Measurements from ENCODE around the gene NACC2.

NACC2 gene

GRCh38 chr9:136059851-136060670, 35.0 kb downstream of the NACC2 start:
- no peak overlapping the region for H3K4me2 ChIP-seq (ENCODE audit: low read length)
- TF ChIP-seq CTCF (IDR thresholded peaks at IDR 0.05; ENCODE audit: low read depth, low read length, poor library complexity, severe bottlenecking) (no peak), EZH2phosphoT487 (IDR thresholded peaks at IDR 0.05; ENCODE audit: borderline replicate concordance, low read length) (no peak)
- H3K4me3 ChIP-seq (ENCODE audit: low read length): no peak overlapping the region
- no peaks in the 10 kb centered on the region for H3K9me2 ChIP-seq (replicated peaks; ENCODE audit: control insufficient read depth, low read length)
- no peak overlapping the region for H3K27ac ChIP-seq (ENCODE audit: low read depth, low read length)
- H3K27me3 ChIP-seq (ENCODE audit: control insufficient read depth, low read length): no peaks in the 10 kb centered on the region
- no peaks in the 10 kb centered on the region for H3K79me2 ChIP-seq (ENCODE audit: control insufficient read depth, low read length)
- no peaks in the 10 kb centered on the region for H3K9me3 ChIP-seq (ENCODE audit: control insufficient read depth, insufficient read depth, low read length)
- H4K20me1 ChIP-seq (ENCODE audit: control insufficient read depth, insufficient read depth, low read depth, low read length): no peaks in the 10 kb centered on the region
- no peaks in the 10 kb centered on the region for H3K36me3 ChIP-seq (ENCODE audit: control insufficient read depth, low read length)
- no peaks in the 10 kb centered on the region for H3F3A ChIP-seq (ENCODE audit: control insufficient read depth, insufficient read depth)
- no peaks in the 10 kb centered on the region for H3K4me1 ChIP-seq (ENCODE audit: control insufficient read depth, low read length)

DNA sequence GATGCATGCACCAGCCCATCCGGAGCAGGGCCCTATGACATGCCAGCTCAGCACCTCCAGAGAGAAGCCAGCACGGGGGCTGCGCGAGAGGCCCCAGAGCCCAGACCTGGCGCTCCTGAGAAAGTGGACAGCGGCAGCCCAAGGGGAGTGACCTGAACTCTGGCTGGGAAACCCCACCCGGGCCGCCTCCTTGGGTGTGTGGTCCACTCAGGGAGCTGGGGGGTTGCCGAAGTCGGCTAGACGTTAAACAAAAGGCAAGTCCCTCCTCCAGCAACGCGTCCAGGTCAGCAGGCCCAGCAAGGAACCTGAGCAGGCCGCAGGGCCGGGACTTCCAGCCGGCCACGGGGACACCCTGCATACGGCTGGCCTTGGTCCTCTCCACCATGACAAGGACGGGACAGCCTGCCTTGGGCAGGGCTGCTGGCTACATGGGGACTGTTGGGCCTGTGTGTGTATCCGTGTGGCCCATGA, 35.7 kb downstream of the NACC2 start:
- Histone ChIP-seq H3K79me2 (ENCODE audit: control insufficient read depth, low read length) (no peaks in the 10 kb centered on the region), H3K4me1 (ENCODE audit: control insufficient read depth, low read length) (no peaks in the 10 kb centered on the region), H3K4me2 (ENCODE audit: low read length) (no peak overlapping the region), H3K27ac (ENCODE audit: low read depth, low read length) (no peak overlapping the region), H3K9me2 (replicated peaks; ENCODE audit: control insufficient read depth, low read length) (no peaks in the 10 kb centered on the region), H3K4me3 (ENCODE audit: low read length) (no peak overlapping the region), H3K27me3 (ENCODE audit: control insufficient read depth, low read length) (no peaks in the 10 kb centered on the region), H3K36me3 (ENCODE audit: control insufficient read depth, low read length) (no peaks in the 10 kb centered on the region), H3K9me3 (ENCODE audit: control insufficient read depth, insufficient read depth, low read length) (no peaks in the 10 kb centered on the region), H4K20me1 (ENCODE audit: control insufficient read depth, insufficient read depth, low read depth, low read length) (no peaks in the 10 kb centered on the region), H3F3A (ENCODE audit: control insufficient read depth, insufficient read depth) (no peaks in the 10 kb centered on the region)
- TF ChIP-seq CTCF (IDR thresholded peaks at IDR 0.05; ENCODE audit: low read depth, low read length, poor library complexity, severe bottlenecking) (no peak), EZH2phosphoT487 (IDR thresholded peaks at IDR 0.05; ENCODE audit: borderline replicate concordance, low read length) (no peak)

DNA sequence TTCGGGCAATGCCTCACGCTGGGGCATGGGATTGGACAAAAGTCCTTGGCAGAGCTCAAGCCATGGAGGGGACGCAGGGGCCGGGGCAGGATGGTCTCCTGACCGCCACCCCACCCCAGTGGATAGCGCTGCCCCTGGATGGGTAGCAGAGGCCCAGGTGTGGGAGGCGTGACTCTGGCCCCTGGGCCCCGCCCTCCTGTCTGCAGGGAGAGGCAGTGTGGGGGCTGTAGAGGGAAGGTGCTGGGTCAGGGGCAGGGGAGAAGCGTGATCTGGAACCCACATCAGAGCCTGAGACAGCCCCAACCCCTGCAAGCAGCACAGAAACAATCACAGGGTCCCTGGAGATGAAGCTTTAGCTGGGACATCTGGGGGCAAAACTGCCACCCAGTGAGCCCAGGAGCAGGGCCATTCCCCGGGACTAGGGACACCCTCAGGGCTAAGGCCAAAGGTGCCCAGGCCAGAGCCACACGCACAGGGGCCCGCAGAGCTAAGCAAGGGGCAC, 36.2 kb downstream of the NACC2 start:
- H3F3A ChIP-seq (ENCODE audit: control insufficient read depth, insufficient read depth): no peaks in the 10 kb centered on the region
- H3K36me3 ChIP-seq (ENCODE audit: control insufficient read depth, low read length): no peaks in the 10 kb centered on the region
- no peak overlapping the region for H3K4me3 ChIP-seq (ENCODE audit: low read length)
- TF ChIP-seq EZH2phosphoT487 (IDR thresholded peaks at IDR 0.05; ENCODE audit: borderline replicate concordance, low read length): no peak
- TF ChIP-seq CTCF (IDR thresholded peaks at IDR 0.05; ENCODE audit: low read depth, low read length, poor library complexity, severe bottlenecking): no peak
- H4K20me1 ChIP-seq (ENCODE audit: control insufficient read depth, insufficient read depth, low read depth, low read length): no peaks in the 10 kb centered on the region
- no peak overlapping the region for H3K4me2 ChIP-seq (ENCODE audit: low read length)
- H3K27ac ChIP-seq (ENCODE audit: low read depth, low read length): no peak overlapping the region
- no peaks in the 10 kb centered on the region for H3K27me3 ChIP-seq (ENCODE audit: control insufficient read depth, low read length)
- no peaks in the 10 kb centered on the region for H3K9me3 ChIP-seq (ENCODE audit: control insufficient read depth, insufficient read depth, low read length)
- H3K9me2 ChIP-seq (replicated peaks; ENCODE audit: control insufficient read depth, low read length): no peaks in the 10 kb centered on the region
- no peaks in the 10 kb centered on the region for H3K4me1 ChIP-seq (ENCODE audit: control insufficient read depth, low read length)
- no peaks in the 10 kb centered on the region for H3K79me2 ChIP-seq (ENCODE audit: control insufficient read depth, low read length)

All from DOHH2 (cell line).